ENCODE measurements around the gene NCKAP1.

The NCKAP1 gene

GRCh38 chr2:182954789-182955188, 83.5 kb downstream of the NCKAP1 start:
- TF ChIP-seq BHLHE40 (IDR thresholded peaks at IDR 0.05; ENCODE audit: borderline replicate concordance) (no peak), LEF1 (IDR thresholded peaks at IDR 0.05; ENCODE audit: borderline replicate concordance) (no peak), FOXM1 (IDR thresholded peaks at IDR 0.05; ENCODE audit: borderline replicate concordance) (no peak), TARDBP (IDR thresholded peaks at IDR 0.05) (no peak), ARNT (IDR thresholded peaks at IDR 0.05) (no peak), PKNOX1 (IDR thresholded peaks at IDR 0.05) (no peak), ELF4 (IDR thresholded peaks at IDR 0.05) (no peak), L3MBTL2 (conservative IDR thresholded peaks at IDR 0.05) (no peak), NFRKB (IDR thresholded peaks at IDR 0.05) (no peak), FOXA1 (IDR thresholded peaks at IDR 0.05) (no peak), FOXK2 (IDR thresholded peaks at IDR 0.05) (no peak), ZNF384 (IDR thresholded peaks at IDR 0.05) (no peak)
- no peak for DNase-seq (ENCODE audit: extremely low spot score)
- ChIA-PET CTCF (no interaction called here), POLR2A (no interaction called here)

- no peak for TF ChIP-seq SUZ12 (IDR thresholded peaks at IDR 0.05)
- no peak for TF ChIP-seq SP1 (IDR thresholded peaks at IDR 0.05)
- no peak for TF ChIP-seq FOXM1 (IDR thresholded peaks at IDR 0.05; ENCODE audit: borderline replicate concordance)
- no peak for TF ChIP-seq HDGF (IDR thresholded peaks at IDR 0.05; ENCODE audit: borderline replicate concordance)
- TF ChIP-seq CTBP1 (IDR thresholded peaks at IDR 0.05; ENCODE audit: borderline replicate concordance) = no peak
- no peak for TF ChIP-seq ELF4 (IDR thresholded peaks at IDR 0.05)
- no peak for TF ChIP-seq ZNF384 (IDR thresholded peaks at IDR 0.05)
- TF ChIP-seq BHLHE40 (IDR thresholded peaks at IDR 0.05; ENCODE audit: borderline replicate concordance) = no peak
- TF ChIP-seq ARNT (IDR thresholded peaks at IDR 0.05) = no peak
- no peak for TF ChIP-seq LEF1 (IDR thresholded peaks at IDR 0.05; ENCODE audit: borderline replicate concordance)
- no peak for TF ChIP-seq FOXK2 (IDR thresholded peaks at IDR 0.05)
- TF ChIP-seq PKNOX1 (IDR thresholded peaks at IDR 0.05) = no peak
- no peak for TF ChIP-seq FOXA1 (IDR thresholded peaks at IDR 0.05)
- TF ChIP-seq TARDBP (IDR thresholded peaks at IDR 0.05) = no peak
- no peak for TF ChIP-seq NFRKB (IDR thresholded peaks at IDR 0.05)
- no peak for TF ChIP-seq L3MBTL2 (conservative IDR thresholded peaks at IDR 0.05)
- POLR2A ChIA-PET = no interaction called here
- CTCF ChIA-PET = no interaction called here
- DNase-seq (ENCODE audit: extremely low spot score) = no peak
Measured at GRCh38 chr2:182952741-182953450, 85.4 kb downstream of the NCKAP1 start.

GRCh38 chr2:182951948-182952663, 86.2 kb downstream of the NCKAP1 start:
- no peak for TF ChIP-seq NFRKB (IDR thresholded peaks at IDR 0.05)
- TF ChIP-seq TARDBP (IDR thresholded peaks at IDR 0.05) = no peak
- no peak for TF ChIP-seq FOXM1 (IDR thresholded peaks at IDR 0.05; ENCODE audit: borderline replicate concordance)
- TF ChIP-seq L3MBTL2 (conservative IDR thresholded peaks at IDR 0.05) = no peak
- no peak for TF ChIP-seq BHLHE40 (IDR thresholded peaks at IDR 0.05; ENCODE audit: borderline replicate concordance)
- TF ChIP-seq HDGF (IDR thresholded peaks at IDR 0.05; ENCODE audit: borderline replicate concordance) = no peak
- no peak for TF ChIP-seq SUZ12 (IDR thresholded peaks at IDR 0.05)
- no peak for TF ChIP-seq LEF1 (IDR thresholded peaks at IDR 0.05; ENCODE audit: borderline replicate concordance)
- no peak for TF ChIP-seq SP1 (IDR thresholded peaks at IDR 0.05)
- TF ChIP-seq CTBP1 (IDR thresholded peaks at IDR 0.05; ENCODE audit: borderline replicate concordance) = no peak
- TF ChIP-seq FOXA1 (IDR thresholded peaks at IDR 0.05) = no peak
- TF ChIP-seq ARNT (IDR thresholded peaks at IDR 0.05) = no peak
- ChIA-PET POLR2A (no interaction called here), CTCF (no interaction called here)
- DNase-seq (ENCODE audit: extremely low spot score) = no peak

- ChIA-PET CTCF (no interaction called here), POLR2A (interaction anchor here (0.8 kb wide), 1 partner anchor 9 kb away, joined by 3 read pairs; no protein-coding TSS in a partner anchor)
- TF ChIP-seq CTBP1 (IDR thresholded peaks at IDR 0.05; ENCODE audit: borderline replicate concordance) (no peak), L3MBTL2 (conservative IDR thresholded peaks at IDR 0.05) (no peak), ARNT (IDR thresholded peaks at IDR 0.05) (no peak), TARDBP (IDR thresholded peaks at IDR 0.05) (no peak), NFRKB (IDR thresholded peaks at IDR 0.05) (no peak), HDGF (IDR thresholded peaks at IDR 0.05; ENCODE audit: borderline replicate concordance) (no peak), BHLHE40 (IDR thresholded peaks at IDR 0.05; ENCODE audit: borderline replicate concordance) (no peak), FOXA1 (IDR thresholded peaks at IDR 0.05) (no peak), SUZ12 (IDR thresholded peaks at IDR 0.05) (no peak), SP1 (IDR thresholded peaks at IDR 0.05) (no peak), ZNF384 (IDR thresholded peaks at IDR 0.05) (no peak), PKNOX1 (IDR thresholded peaks at IDR 0.05) (no peak), FOXK2 (IDR thresholded peaks at IDR 0.05) (no peak), LEF1 (IDR thresholded peaks at IDR 0.05; ENCODE audit: borderline replicate concordance) (no peak), ELF4 (IDR thresholded peaks at IDR 0.05) (no peak), FOXM1 (IDR thresholded peaks at IDR 0.05; ENCODE audit: borderline replicate concordance) (no peak)
- no peak for DNase-seq (ENCODE audit: extremely low spot score)
Measured at GRCh38 chr2:182950546-182950945, 87.7 kb downstream of the NCKAP1 start.

GRCh38 chr2:182949572-182950189, 88.6 kb downstream of the NCKAP1 start:
- TF ChIP-seq FOXM1 (IDR thresholded peaks at IDR 0.05; ENCODE audit: borderline replicate concordance) (no peak), LEF1 (IDR thresholded peaks at IDR 0.05; ENCODE audit: borderline replicate concordance) (no peak)
- peak; percentile 8 for DNase-seq (ENCODE audit: extremely low spot score)
- ChIA-PET CTCF (no interaction called here), POLR2A (no interaction called here)
